ENCODE data around the gene RAB3A.

- no peak for TF ChIP-seq CTCF (IDR thresholded peaks at IDR 0.05)
- TF ChIP-seq POLR2A (IDR thresholded peaks at IDR 0.05), result no peak
Measured at GRCh38 chr19:18214779-18215433, 11.1 kb upstream of the RAB3A start.

Data from esophagus squamous epithelium (tissue), 4 donors.